Activated B cell treated with CpG ODN at 0.5 μM for 24 hours (primary cell): ENCODE results near the gene AP1AR. TPM values are rescaled to one million over a fixed set of nuclear protein-coding genes. Genes with fewer than 3 reads are reported as not detected.
"Not testable (repeated sequence)": the region's sequence is repeated elsewhere in the genome, so short reads cannot be mapped to it uniquely, and the experiment has no call there.

ENCODE experiments used
- ATAC-seq: fragments of 200-7000 bp; cut with Tn5 transposase; one replicate; pipeline ENCODE4 v1.10.0; 2021; ENCODE audit warnings: low read depth, mild to moderate bottlenecking, moderate library complexity
- CTCF ChIA-PET: fragments of 350-600 bp; sonication (Branson Sonifier 250); formaldehyde crosslinking; loops from one replicate; lab custom pipeline; 2021; ENCODE audit warnings: antibody characterized with exemption; lab: Charles Lee
- POLR2A ChIA-PET: fragments of 350-600 bp; sonication (Branson Sonifier 250); formaldehyde crosslinking; loops from one replicate; lab custom pipeline; 2021; ENCODE audit warnings: antibody characterized with exemption; lab: Charles Lee
- DNase-seq: peaks from one replicate; pipeline ENCODE4 v3.0.0; 2022
- H3K27ac Mint-ChIP-seq: one replicate; pipeline ENCODE4 v1.8.0; 2020; ENCODE audit warnings: mixed read lengths
- H3K27me3 Mint-ChIP-seq: one replicate; pipeline ENCODE4 v1.8.0; 2021; ENCODE audit warnings: mixed read lengths
- H3K36me3 Mint-ChIP-seq: one replicate; pipeline ENCODE4 v1.8.0; 2021; ENCODE audit warnings: low read depth, mixed read lengths
- H3K4me1 Mint-ChIP-seq: one replicate; pipeline ENCODE4 v1.8.0; 2021; ENCODE audit warnings: mixed read lengths
- H3K4me3 Mint-ChIP-seq: one replicate; pipeline ENCODE4 v1.8.0; 2020; ENCODE audit warnings: mild to moderate bottlenecking, mixed read lengths
- H3K9me3 Mint-ChIP-seq: one replicate; pipeline ENCODE4 v1.8.0; 2020; ENCODE audit warnings: mixed read lengths
- intact Hi-C: fragments of 100-400 bp; cut with micrococcal nuclease; formaldehyde crosslinking; loops from one replicate; pipeline ENCODE4 v1.15.1; 2024
- total RNA-seq: library from RNA; stranded (reverse); gene quantifications from 2 replicates; pipeline ENCODE4 v1.2.3, GENCODE V29; 2022
- TF ChIP-seq, protein P1 (sequence below): fragments of 200-600 bp; IDR thresholded peaks from one replicate; pipeline ENCODE4 v1.8.0; 2022; ENCODE audit warnings: antibody characterized with exemption, mild to moderate bottlenecking

AP1AR gene
- total RNA-seq, 1 donor from 2014 or later = 24.3 TPM

DNA sequence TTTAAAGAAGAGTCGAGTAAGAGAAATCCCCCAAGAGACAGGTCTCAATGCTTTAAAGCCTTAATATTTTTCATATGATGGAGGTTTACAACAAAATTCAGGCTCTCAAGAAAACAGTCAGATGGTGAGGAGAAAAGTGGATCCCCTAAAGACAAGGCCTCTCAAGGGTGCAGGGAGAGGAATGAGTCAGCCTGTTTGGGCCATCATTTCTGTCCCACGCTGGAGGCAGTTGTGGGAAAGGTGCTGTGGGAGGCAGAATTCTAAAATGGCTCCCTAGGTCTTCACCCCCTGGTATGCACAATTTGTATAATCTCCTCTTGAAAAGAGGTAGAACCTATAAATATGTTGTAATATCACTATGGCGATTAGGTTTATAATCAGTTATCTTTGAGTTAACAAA, 58.8 kb downstream of the AP1AR start:
- DNase-seq (no peak), ATAC-seq (no peak)
- ChIA-PET CTCF (interaction anchor here (0.6 kb wide), 1 partner anchor 38 kb away, joined by 3 read pairs; no protein-coding TSS in a partner anchor), POLR2A (interaction anchor here (3.5 kb wide), 1 partner anchor 21 kb away, joined by 26 read pairs; no protein-coding TSS in a partner anchor)
- Mint-ChIP-seq H3K27ac (peak overlapping the region; percentile 98), H3K9me3 (no peaks in the 10 kb centered on the region), H3K4me1 (peaks cover 46% of the 10 kb centered on the region), H3K36me3 (peaks cover 5% of the 10 kb centered on the region), H3K27me3 (no peaks in the 10 kb centered on the region), H3K4me3 (no peak overlapping the region)
- intact Hi-C loops = no loop called here
- TF ChIP-seq, protein P1, sequence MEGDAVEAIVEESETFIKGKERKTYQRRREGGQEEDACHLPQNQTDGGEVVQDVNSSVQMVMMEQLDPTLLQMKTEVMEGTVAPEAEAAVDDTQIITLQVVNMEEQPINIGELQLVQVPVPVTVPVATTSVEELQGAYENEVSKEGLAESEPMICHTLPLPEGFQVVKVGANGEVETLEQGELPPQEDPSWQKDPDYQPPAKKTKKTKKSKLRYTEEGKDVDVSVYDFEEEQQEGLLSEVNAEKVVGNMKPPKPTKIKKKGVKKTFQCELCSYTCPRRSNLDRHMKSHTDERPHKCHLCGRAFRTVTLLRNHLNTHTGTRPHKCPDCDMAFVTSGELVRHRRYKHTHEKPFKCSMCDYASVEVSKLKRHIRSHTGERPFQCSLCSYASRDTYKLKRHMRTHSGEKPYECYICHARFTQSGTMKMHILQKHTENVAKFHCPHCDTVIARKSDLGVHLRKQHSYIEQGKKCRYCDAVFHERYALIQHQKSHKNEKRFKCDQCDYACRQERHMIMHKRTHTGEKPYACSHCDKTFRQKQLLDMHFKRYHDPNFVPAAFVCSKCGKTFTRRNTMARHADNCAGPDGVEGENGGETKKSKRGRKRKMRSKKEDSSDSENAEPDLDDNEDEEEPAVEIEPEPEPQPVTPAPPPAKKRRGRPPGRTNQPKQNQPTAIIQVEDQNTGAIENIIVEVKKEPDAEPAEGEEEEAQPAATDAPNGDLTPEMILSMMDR = no peak

DNA sequence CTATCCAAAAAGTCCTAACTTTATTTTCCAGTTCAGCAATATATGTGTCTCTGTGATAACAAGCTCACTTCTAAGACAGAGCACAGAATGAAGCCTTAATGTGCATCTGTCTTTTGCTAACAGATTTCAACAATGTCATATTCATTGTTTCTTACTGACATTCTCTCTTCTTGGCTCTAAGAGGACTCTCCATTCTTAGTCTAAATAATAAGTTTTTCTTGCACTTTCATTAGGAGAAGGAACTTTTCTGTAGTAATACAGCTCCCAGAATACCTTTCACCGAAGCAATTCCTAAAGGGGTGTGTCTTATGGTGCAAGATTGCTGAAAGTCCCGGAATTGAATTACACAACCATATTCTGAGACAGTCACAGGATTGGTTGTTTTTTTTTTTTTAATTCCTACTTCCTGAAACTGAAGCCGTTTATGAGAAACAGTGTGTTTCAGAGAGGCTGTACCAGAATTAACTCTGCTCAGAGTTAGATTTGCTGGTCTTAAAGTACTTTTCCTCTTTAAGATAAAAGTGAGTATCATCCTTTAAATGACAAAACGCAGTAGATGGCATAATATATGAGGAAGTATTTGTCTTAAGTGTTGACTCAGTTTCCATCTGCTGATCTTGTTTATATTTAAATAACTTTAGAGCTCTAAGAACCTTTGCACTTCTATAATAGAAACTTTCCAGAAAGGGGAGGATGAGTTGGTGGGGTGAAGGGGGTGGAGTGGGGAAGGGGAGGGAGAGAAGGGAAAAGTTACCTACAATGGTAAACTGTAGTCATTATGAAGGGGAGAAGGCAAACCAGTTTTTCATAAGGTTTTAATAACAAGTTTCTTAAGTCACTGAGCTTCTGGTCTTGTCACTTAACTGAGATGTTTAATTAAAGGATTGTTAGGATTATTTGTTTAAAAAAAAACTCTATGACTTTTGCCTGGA, 65.6 kb downstream of the AP1AR start, which contains the start of gene ALPK1:
Gene ALPK1 (plus strand): TSS at position 421 of the 932 bp plus-strand sequence.
- Mint-ChIP-seq H3K4me3 (peak within 1 kb of the TSS; percentile 85), H3K27me3 (no peaks in the 10 kb centered on the region), H3K27ac (peak within 1 kb of the TSS; percentile 85), H3K4me1 (peaks cover 23% of the 10 kb centered on the region), H3K9me3 (no peaks in the 10 kb centered on the region), H3K36me3 (no peaks in the 10 kb centered on the region)
- TF ChIP-seq, protein P1 = no peak
- ATAC-seq (peak; percentile 94), DNase-seq (no peak)
- POLR2A ChIA-PET = interaction anchor here (0.5 to 2.8 kb wide), 10 partner anchors 11 to 85 kb away, joined by 3 to 59 read pairs (median 6); partner anchors contain the start of genes AP1AR and TIFA
- CTCF ChIA-PET = interaction anchor here (1.3 kb wide), 1 partner anchor 12 kb away, joined by 3 read pairs; the partner anchor contains the start of gene TIFA
- intact Hi-C loops = loop anchor here (1.0 to 2.0 kb wide), 3 partner anchors 9 to 18 kb away; no protein-coding TSS in a partner anchor

DNA sequence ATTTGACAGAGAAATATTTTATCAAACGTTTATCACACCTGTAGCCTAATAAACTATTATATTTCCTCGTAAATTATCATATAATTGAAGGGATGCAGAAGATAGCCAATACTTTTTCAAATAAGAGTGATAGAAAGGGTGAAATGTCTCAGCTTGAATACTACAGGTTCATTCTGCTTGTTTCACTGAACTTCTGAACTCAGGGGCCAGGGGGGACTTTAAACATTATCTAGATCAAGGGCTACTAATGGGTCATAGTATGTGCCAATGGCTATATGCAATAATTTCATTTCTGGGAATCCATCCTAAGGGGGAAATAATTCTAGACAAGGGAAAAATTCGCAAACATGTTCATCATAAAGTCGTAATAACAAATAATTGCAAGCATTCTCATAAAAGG, 68.1 kb downstream of the AP1AR start:
- ChIA-PET CTCF (interaction anchor here (1.5 kb wide), 1 partner anchor 21 kb away, joined by 5 read pairs; no protein-coding TSS in a partner anchor), POLR2A (no interaction called here)
- ATAC-seq (no peak), DNase-seq (no peak)
- intact Hi-C loops = loop anchor here (2.0 kb wide), 1 partner anchor 15 kb away; the partner anchor contains the start of gene TIFA
- H3K27ac Mint-ChIP-seq = no peak overlapping the region
- H3K27me3 Mint-ChIP-seq = no peaks in the 10 kb centered on the region
- H3K36me3 Mint-ChIP-seq = no peaks in the 10 kb centered on the region
- no peak overlapping the region for H3K4me3 Mint-ChIP-seq
- TF ChIP-seq, protein P1 = no peak
- peaks cover 23% of the 10 kb centered on the region for H3K4me1 Mint-ChIP-seq
- no peaks in the 10 kb centered on the region for H3K9me3 Mint-ChIP-seq

DNA sequence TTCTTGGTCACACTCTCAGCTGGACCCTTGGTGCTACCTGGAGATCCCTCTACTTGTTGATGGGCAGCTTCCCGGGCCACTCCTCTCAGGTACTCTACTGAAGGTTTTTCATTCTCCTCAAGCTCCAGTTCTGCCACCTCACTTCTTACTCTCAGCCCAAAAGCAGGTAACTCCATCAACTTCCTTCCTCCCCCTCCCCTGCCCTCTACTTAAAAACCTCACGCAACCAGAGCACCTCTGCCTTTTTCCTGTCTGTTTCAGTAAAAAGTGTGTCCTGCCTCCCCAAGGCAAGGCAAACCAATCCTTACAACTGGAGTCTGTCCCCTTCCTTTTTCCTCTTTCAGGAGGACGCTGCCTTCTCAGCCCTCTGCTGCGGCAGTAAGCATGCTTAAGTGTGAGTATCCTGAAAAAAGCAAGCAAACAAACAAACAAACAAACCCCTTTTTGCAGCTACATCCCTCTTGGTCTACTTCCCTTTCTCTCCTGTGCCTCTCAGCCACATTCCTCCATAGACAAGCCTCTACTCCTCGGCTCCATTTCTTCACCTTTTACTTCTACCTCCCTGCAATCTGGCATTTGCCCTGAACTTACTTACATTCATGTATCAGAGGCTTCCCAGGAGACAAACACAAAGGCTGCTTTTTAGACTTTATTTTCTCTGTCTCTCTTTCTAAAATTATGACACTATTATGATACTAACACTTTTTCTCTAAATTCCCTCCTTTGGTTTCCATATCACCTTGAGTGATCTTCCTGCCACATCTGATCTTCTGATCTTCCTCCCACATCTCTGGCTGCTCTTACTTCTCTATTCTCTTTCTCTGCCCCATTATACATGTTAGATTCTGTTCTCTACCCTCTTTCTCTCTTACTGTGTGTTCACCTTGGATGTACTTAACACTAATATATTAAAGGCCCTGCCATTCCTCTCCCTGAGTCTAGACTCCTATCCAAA, 71.0 kb downstream of the AP1AR start:
- H3K36me3 Mint-ChIP-seq = no peaks in the 10 kb centered on the region
- H3K27me3 Mint-ChIP-seq = no peaks in the 10 kb centered on the region
- DNase-seq = no peak
- peaks cover 23% of the 10 kb centered on the region for H3K4me1 Mint-ChIP-seq
- H3K4me3 Mint-ChIP-seq = no peak overlapping the region
- TF ChIP-seq, protein P1 = no peak
- ChIA-PET CTCF (no interaction called here), POLR2A (interaction anchor here (1.2 to 2.2 kb wide), 4 partner anchors 14 to 23 kb away, joined by 4 to 9 read pairs (median 6); partner anchors contain the start of gene TIFA)
- no peaks in the 10 kb centered on the region for H3K9me3 Mint-ChIP-seq
- no peak overlapping the region for H3K27ac Mint-ChIP-seq
- intact Hi-C loops = loop anchor here (1.0 kb wide), 1 partner anchor 10 kb away; no protein-coding TSS in a partner anchor
- no peak for ATAC-seq

DNA sequence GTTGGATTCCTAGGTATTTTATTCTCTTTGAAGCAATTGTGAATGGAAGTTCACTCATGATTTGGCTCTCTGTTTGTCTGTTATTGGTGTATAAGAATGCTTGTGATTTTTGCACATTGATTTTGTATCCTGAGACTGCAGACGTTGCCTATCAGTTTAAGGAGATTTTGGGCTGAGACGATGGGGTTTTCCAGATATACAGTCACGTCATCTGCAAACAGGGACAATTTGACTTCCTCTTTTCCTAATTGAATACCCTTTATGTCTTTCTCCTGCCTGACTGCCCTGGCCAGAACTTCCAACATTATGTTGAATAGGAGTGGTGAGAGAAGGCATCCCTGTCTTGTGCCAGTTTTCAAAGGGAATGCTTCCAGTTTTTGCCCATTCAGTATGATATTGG, 73.9 kb downstream of the AP1AR start:
- ATAC-seq, intact Hi-C loops, H3K4me3 Mint-ChIP-seq, H3K27ac Mint-ChIP-seq, H3K27me3 Mint-ChIP-seq, H3K36me3 Mint-ChIP-seq, POLR2A ChIA-PET, H3K4me1 Mint-ChIP-seq, CTCF ChIA-PET, H3K9me3 Mint-ChIP-seq, DNase-seq: not testable (repeated sequence)

DNA sequence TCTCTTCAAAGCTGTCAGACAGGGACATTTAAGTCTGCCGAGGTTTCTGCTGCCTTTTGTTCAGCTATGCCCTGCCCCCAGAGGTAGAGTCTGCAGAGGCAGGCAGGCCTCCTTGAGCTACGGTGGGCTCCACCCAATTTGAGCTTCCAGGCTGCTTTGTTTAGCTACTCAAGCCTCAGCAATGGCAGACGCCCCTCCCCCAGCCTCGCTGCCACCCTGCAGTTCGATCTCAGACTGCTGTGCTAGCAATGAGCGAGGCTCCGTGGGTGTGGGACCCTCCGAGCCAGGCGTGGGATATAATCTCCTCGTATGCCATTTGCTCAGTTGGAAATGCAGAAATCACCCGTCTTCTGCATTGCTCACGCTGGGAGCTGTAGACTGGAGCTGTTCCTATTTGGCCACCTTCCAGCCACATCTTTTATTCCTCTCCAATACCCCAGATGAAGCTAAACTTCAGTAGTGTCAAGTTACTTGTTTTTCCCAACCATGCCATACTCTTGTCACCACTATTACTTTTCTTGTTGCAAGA, 77.7 kb downstream of the AP1AR start:
- H3K4me3 Mint-ChIP-seq, DNase-seq, H3K9me3 Mint-ChIP-seq, H3K27ac Mint-ChIP-seq, H3K27me3 Mint-ChIP-seq, intact Hi-C loops, H3K36me3 Mint-ChIP-seq, ATAC-seq: not testable (repeated sequence)
- CTCF ChIA-PET = interaction anchor here (1.0 kb wide), 1 partner anchor 11 kb away, joined by 4 read pairs; no protein-coding TSS in a partner anchor
- POLR2A ChIA-PET = interaction anchor here (0.6 to 2.3 kb wide), 2 partner anchors 12 to 24 kb away, joined by 7 to 14 read pairs; partner anchors contain the start of genes ALPK1 and TIFA
- peaks cover 16% of the 10 kb centered on the region for H3K4me1 Mint-ChIP-seq
